Measurements from ENCODE around the gene C22orf23.
"Not testable (repeated sequence)": the region's sequence is repeated elsewhere in the genome, so short reads cannot be mapped to it uniquely, and the experiment has no call there.

C22orf23 gene

DNA sequence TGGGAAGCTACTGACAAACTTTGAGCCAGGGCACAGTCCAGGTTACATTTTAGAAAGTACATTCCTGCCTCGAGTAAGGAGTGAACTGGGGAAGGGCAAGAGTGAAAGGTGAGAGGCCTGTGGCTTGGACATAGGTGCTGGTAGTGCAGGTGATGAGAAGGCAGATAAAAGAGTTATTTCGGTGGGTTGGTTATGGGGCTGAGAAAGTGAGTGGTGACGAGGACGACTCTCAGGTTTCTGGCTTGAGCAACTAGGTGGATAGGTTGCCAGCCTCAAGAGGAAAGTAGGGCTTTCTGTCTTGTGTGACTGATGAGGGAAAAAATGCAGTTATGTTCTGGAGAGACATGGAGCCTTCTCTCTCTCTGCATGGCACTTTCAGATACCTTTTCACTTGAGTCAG lies 3.8 kb upstream of the C22orf23 start:
- no peak for FAIRE-seq

GRCh38 chr22:37955825-37956397 lies 2.5 kb upstream of the C22orf23 start:
- FAIRE-seq; DNase-seq (ENCODE audit: insufficient read length, low spot score): not testable (repeated sequence)

More for the DNA sequence above, 3.8 kb upstream of the C22orf23 start:
- DNase-seq (ENCODE audit: insufficient read length, low spot score) = no peak

- FAIRE-seq = no peak
Observed at GRCh38 chr22:37954686-37955085, 1.3 kb upstream of the C22orf23 start.

GRCh38 chr22:37953062-37953436 lies 352 bp downstream of the C22orf23 start:
- FAIRE-seq (no peak), DNase-seq (ENCODE audit: insufficient read length, low spot score) (no peak)

More at GRCh38 chr22:37954686-37955085, 1.3 kb upstream of the C22orf23 start:
- no peak for DNase-seq (ENCODE audit: insufficient read length, low spot score)

- not testable (repeated sequence) for FAIRE-seq; DNase-seq (ENCODE audit: insufficient read length, low spot score)
Observed at GRCh38 chr22:37952629-37953028, 772 bp downstream of the C22orf23 start.

DNA sequence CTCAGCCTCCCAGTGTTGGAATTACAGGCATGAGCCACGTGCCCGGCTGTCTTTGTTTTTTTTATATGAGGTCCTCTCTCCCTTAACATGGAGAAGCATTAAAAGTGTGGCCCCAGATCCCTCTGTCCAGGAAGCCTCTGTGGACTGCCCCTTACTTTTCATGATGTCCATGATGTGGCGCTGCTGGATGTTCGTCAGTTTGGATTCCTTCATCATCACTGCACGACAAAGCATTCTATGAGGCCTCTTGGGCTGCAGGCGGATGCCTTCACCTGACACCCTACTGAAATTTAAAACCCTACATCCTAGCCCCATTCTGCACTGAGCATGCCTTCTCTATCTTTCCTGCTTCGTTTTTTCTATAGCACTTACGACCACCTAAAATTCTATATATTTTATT lies 2.1 kb downstream of the C22orf23 start:
- FAIRE-seq = no peak
- no peak for DNase-seq (ENCODE audit: insufficient read length, low spot score)

DNA sequence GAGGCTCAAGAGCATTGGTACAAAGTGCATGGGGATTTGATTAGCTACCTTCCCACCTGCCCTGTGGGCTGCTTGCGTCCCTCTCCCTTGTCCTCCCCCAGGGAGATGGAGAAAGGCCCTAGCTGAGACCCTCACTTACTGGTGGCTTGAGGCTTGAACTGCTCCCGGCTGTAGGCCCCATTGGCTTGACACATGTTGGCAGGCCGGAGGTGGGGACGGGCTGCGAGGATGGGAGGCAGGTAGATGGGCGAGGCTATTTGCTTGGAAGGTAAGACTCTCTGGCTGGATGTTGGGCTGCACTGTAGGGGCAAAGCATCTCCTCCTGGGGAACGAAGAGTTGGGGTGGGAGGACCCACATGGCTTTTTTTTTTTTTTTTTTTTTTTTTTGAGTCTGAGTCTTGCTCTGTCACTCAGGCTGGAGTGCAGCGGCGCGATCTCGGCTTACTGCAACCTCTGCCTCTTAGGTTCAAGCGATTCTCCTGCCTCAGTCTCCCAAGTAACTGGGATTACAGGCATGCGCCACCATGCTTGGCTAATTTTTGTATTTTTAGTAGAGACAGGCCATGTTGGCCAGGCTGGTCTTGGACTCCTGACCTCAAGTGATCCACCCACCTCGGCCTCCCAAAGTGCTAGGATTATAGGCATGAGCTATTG lies 6.1 kb downstream of the C22orf23 start:
- not testable (repeated sequence) for DNase-seq (ENCODE audit: insufficient read length, low spot score); FAIRE-seq

DNA sequence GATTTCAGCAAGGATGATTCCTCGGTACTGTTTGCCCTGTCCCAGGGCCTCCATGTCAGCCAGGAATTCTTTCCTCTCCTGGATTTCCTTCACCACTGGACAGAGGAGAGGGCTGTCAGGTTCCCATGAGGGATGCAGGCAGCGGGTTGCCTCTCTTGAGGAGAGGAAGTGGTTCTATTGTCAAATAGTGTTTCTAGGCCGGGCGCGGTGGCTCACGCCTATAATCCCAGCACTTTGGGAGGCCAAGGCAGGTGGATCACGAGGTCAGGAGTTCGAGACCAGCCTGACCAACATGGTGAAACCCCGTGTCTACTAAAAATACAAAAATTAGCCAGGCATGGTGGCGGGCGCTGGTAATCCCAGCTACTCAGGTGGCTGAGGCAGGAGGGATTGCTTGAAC lies 9.0 kb downstream of the C22orf23 start:
- DNase-seq (ENCODE audit: insufficient read length, low spot score); FAIRE-seq: not testable (repeated sequence)

DNA sequence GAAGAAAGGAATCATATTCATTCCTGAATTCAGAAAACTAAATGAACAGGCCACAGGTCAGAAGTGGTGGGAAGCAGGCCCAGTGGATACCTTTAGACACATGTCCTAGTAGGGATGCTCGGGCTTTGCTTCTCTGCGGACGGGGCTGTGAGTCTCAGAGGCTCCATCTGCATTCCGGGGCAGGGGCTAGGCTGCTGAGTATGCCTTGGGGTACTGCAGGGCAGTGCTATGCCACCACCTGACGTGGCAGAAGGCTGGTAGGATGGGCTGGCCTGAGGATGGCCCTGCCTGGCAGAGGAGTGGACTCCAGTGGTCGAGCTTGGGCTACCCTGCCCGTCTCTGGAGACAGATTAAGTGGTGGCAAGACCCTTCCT lies 9.6 kb downstream of the C22orf23 start:
- FAIRE-seq (no peak), DNase-seq (ENCODE audit: insufficient read length, low spot score) (no peak)

- FAIRE-seq (no peak), DNase-seq (ENCODE audit: insufficient read length, low spot score) (no peak)
Observed at GRCh38 chr22:37943136-37943824, 10.1 kb downstream of the C22orf23 start.

- DNase-seq (ENCODE audit: insufficient read length, low spot score) (no peak), FAIRE-seq (no peak)
Observed at GRCh38 chr22:37942133-37942532, 11.3 kb downstream of the C22orf23 start.

- DNase-seq (ENCODE audit: insufficient read length, low spot score) (no peak), FAIRE-seq (no peak)
Observed at GRCh38 chr22:37940698-37941376, 12.6 kb downstream of the C22orf23 start.

- DNase-seq (ENCODE audit: insufficient read length, low spot score) (peak; percentile 95), FAIRE-seq (peak; percentile 85)
Observed at GRCh38 chr22:37933711-37934376, 19.6 kb downstream of the C22orf23 start.

DNA sequence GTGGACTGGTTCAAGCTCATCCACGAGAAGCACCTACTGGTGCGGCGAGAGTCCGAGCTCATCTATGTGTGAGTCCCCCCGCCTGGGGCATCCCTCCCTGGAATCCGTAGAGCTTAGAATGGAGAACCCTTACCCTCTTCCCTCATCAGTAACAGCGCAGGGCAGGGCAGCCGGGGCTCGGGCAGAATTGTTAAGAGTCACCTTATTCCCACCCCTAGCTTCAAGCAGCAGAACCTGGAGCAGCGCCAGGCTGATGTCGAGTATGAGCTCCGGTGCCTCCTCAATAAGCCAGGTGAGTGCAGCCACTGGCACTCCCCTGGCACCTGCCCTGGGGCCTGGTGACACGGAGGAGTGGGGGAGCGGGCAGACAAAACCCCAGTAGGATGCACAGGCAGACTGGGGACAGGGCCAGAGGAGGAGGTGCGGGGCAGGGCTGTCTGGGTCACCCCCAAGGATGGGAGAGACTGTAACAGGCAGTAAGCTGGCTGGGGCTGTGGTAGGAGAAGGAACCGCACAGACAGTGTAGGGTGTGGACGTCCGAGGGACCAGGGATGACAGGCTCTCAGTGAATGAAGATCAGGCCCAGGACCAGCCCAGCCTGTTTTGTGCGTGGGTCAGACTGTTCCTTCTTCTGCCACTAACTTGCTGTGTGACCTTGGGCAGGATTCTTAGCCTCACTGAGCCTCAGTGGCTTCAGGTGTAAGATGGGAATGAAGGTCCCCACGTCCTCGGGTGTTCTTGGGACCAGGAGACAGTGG lies 20.4 kb downstream of the C22orf23 start:
- DNase-seq (ENCODE audit: insufficient read length, low spot score) (no peak), FAIRE-seq (no peak)

- DNase-seq (ENCODE audit: insufficient read length, low spot score) (no peak), FAIRE-seq (no peak)
Observed at GRCh38 chr22:37932401-37932800, 21.0 kb downstream of the C22orf23 start.

DNA sequence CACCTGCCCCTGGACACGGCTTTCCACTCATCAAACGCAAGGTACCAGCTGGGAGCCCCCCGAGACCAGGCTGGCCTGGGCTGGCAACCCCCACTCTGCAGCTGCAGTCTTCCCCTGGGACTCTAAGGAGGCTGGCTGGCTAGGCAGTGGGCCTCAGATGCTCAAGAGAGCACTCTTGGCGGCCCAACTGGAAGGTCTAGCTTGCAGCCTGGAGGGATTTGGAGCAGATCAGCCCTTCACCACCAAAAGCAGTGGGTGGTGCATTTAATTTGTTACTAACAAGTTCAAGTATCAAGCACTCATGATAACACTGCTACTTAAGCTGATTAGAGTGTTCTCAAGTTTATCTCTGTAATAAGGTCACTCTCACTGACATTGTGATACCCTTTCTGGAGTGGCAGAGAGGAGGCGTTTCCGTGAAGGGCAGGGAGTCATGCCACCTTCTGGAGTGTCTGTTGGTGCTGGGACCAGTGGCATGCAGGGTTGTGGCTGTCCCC lies 21.5 kb downstream of the C22orf23 start:
- FAIRE-seq (no peak), DNase-seq (ENCODE audit: insufficient read length, low spot score) (no peak)

DNA sequence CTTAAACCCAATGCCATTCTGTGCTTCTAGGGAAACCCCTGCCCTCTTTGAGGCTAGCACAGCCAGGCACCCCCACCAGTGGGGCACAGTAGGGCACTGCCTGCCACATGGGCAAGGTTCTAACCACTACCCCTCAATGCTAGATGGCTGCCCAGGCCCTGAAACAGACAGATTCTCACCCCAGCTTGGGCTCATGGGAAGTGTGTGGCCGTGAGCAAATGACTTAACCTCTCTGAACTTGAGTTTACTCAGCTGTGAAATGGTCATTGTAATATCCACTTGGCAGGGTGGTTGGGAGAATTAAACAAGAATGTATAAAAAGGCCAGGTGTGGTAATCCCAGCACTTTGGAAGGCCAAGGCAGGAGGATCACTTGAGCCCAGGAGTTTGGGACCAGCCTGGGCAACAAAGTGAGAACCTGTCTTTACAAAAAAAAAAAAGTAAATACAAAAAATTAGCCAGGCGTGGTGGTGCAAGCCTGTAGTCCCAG lies 22.4 kb downstream of the C22orf23 start:
- DNase-seq (ENCODE audit: insufficient read length, low spot score) = no peak
- FAIRE-seq = peak; percentile 47

- DNase-seq (ENCODE audit: insufficient read length, low spot score) = peak; percentile 57
- FAIRE-seq = peak; percentile 71
Observed at GRCh38 chr22:37930270-37930951, 23.0 kb downstream of the C22orf23 start.

DNA sequence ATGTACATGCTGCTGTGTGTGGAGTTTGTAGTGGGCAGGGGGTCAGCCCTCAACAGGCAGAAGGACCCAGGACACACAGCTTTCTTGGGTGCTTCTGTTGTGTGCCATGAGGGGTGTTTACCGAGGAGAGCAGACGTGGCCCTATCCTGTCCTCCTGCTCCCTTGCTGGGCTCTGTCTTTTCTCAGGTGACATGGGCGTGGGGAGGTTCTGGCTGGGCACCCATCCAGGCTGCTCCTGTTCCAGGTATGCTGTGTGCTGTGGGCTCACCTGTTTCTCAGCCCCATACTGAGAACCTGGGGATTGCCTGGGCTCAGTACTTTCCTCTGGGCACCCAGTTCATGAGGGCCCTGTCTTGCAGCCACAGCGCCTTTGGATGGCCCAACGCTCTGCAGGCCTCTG lies 24.0 kb downstream of the C22orf23 start:
- DNase-seq (ENCODE audit: insufficient read length, low spot score) (no peak), FAIRE-seq (no peak)

Measured in GM19239 (cell line).